Measurements from ENCODE around the gene WFDC11.

The WFDC11 gene

GRCh38 chr20:45626540-45626939, 43.5 kb downstream of the WFDC11 start:
- DNase-seq (ENCODE audit: low spot score), result no peak

- DNase-seq (ENCODE audit: low spot score), result no peak
Observed at GRCh38 chr20:45621593-45621992, 48.4 kb downstream of the WFDC11 start.

GRCh38 chr20:45617591-45617990, 52.4 kb downstream of the WFDC11 start:
- no peak for DNase-seq (ENCODE audit: low spot score)

- DNase-seq (ENCODE audit: low spot score), result no peak
Observed at GRCh38 chr20:45612314-45612713, 57.7 kb downstream of the WFDC11 start.

- DNase-seq (ENCODE audit: low spot score), result no peak
Observed at GRCh38 chr20:45611054-45611453, 59.0 kb downstream of the WFDC11 start.

GRCh38 chr20:45607810-45608209, 62.2 kb downstream of the WFDC11 start:
- DNase-seq (ENCODE audit: low spot score), result no peak

All from putamen (tissue), 1 donor.